Epithelial cell of esophagus (primary cell): ENCODE results near the gene KDM4E.

Experiments
- DNase-seq: peaks from one replicate; pipeline ENCODE4 v3.0.0; 2010; ENCODE audit warnings: low read depth
- H3K4me3 ChIP-seq: 2 replicates; pipeline ENCODE4 v1.5.1; 2011; ENCODE audit warnings: mild to moderate bottlenecking, low read length, control low read depth
- TF ChIP-seq, protein P1 (sequence below): IDR thresholded peaks from 2 replicates; pipeline ENCODE4 v1.5.1; 2011; ENCODE audit warnings: low read depth, mild to moderate bottlenecking, low read length, control low read depth, inconsistent platforms; ENCODE audit not compliant: insufficient read depth; ENCODE audit errors: missing control alignments

Gene KDM4E

GRCh38 chr11:95074792-95075563 is 49.9 kb downstream of the KDM4E start:
- peak; percentile 67 for DNase-seq
- H3K4me3 ChIP-seq, result no peak overlapping the region
- TF ChIP-seq, protein P1, sequence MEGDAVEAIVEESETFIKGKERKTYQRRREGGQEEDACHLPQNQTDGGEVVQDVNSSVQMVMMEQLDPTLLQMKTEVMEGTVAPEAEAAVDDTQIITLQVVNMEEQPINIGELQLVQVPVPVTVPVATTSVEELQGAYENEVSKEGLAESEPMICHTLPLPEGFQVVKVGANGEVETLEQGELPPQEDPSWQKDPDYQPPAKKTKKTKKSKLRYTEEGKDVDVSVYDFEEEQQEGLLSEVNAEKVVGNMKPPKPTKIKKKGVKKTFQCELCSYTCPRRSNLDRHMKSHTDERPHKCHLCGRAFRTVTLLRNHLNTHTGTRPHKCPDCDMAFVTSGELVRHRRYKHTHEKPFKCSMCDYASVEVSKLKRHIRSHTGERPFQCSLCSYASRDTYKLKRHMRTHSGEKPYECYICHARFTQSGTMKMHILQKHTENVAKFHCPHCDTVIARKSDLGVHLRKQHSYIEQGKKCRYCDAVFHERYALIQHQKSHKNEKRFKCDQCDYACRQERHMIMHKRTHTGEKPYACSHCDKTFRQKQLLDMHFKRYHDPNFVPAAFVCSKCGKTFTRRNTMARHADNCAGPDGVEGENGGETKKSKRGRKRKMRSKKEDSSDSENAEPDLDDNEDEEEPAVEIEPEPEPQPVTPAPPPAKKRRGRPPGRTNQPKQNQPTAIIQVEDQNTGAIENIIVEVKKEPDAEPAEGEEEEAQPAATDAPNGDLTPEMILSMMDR, result no peak

DNA sequence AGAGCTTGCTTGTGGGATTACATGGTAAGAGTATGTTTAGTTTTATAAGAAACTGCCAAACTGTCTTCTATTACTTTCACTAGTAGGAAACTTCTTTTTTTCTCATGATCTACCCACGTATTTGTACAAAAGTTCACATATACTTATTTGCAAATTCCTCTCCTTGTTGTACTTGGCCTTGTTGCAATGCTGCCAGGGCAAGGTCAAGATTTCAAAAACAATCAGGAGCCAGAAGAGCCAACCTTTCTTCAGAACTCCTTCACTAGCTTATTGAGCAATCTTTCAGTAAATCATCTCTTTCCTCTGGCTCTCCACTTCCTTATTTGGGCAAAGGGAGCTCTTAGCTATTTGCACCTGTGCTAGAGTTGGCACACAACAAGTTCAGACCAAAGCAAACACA is 51.4 kb downstream of the KDM4E start:
- DNase-seq, result peak; percentile 61
- TF ChIP-seq, protein P1, result no peak
- H3K4me3 ChIP-seq, result no peak overlapping the region

DNA sequence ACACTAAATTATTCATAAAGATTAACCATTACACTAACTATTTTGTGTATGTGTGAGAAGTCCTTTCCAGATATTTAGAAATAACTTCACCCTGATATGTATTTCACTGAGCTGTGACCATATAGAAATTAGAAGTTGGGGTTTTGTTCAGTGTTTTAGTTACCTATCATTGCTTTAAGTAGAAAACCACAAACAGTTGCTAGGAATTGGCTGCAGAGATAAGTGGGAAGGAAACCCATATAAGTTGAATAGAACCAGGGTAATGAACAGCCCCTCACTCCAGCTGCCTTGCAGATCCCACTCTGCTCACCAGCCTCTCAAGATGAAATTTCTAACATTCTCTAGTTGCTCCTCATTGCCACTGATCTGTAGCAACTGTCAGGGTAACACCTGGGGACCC is 51.9 kb downstream of the KDM4E start:
- DNase-seq, result no peak
- H3K4me3 ChIP-seq, result no peak overlapping the region
- TF ChIP-seq, protein P1, result no peak
